Gastroesophageal sphincter (tissue), 4 donors: ENCODE measurements around the gene ZNF687. TPM values are rescaled to one million over a fixed set of nuclear protein-coding genes. Genes with fewer than 3 reads are reported as not detected.

ENCODE experiments used
- ATAC-seq: fragments of 150-250 bp; one replicate; pipeline ENCODE4 v1.9.1; 2016; ENCODE audit warnings: mild to moderate bottlenecking, moderate library complexity
- H3K27ac ChIP-seq, 4 donors: fragments of 200-600 bp; sonication (generic) in 3 of 4; 1 replicate in 3 of 4; 2 replicates in 1 of 4; pipeline ENCODE4 v1.5.1; 2016 to 2019
- H3K27me3 ChIP-seq: fragments of 200-600 bp; sonication (generic); one replicate; pipeline ENCODE4 v1.5.1; 2019
- H3K36me3 ChIP-seq, 2 donors: fragments of 200-600 bp; sonication (generic); one replicate each; pipeline ENCODE4 v1.5.1; 2019; ENCODE audit warnings: control low read depth in 1 of 2
- H3K4me1 ChIP-seq, 3 donors: fragments of 200-600 bp; sonication (generic); 1 replicate in 2 of 3; 2 replicates in 1 of 3; pipeline ENCODE4 v1.5.1; 2016 to 2019; ENCODE audit warnings: control low read depth in 2 of 3
- H3K4me3 ChIP-seq, 2 donors: fragments of 200-600 bp; sonication (generic); one replicate each; pipeline ENCODE4 v1.5.1; 2019; ENCODE audit warnings: mild to moderate bottlenecking in 1 of 2, moderate library complexity in 1 of 2
- H3K9me3 ChIP-seq, 3 donors: fragments of 200-600 bp; sonication (generic); one replicate each; pipeline ENCODE4 v1.5.1; 2017 to 2019; ENCODE audit warnings: control low read depth in 2 of 3
- EP300 ChIP-seq: sonication (generic); formaldehyde crosslinking; IDR thresholded peaks from one replicate; pipeline ENCODE4 v1.6.1; 2017; ENCODE audit warnings: antibody characterized with exemption, mild to moderate bottlenecking
- POLR2A ChIP-seq, 2 donors: fragments of 450-650 bp; IDR thresholded peaks; one replicate each; pipeline ENCODE4 v1.6.1; 2017; ENCODE audit warnings: antibody characterized with exemption in 2 of 2, mild to moderate bottlenecking in 2 of 2, moderate library complexity in 1 of 2
- POLR2AphosphoS5 ChIP-seq: sonication (generic); formaldehyde crosslinking; IDR thresholded peaks from one replicate; pipeline ENCODE4 v1.6.1; 2017; ENCODE audit warnings: antibody characterized with exemption
- WGBS, 2 donors: methylation state at CpG; one replicate each; pipeline ENCODE4 v1.1.5; 2018; ENCODE audit warnings: low coverage in 1 of 2; 5-methylcytosine and 5-hydroxymethylcytosine counted together
- total RNA-seq, 4 donors: library from RNA; depleted of rRNA; stranded (reverse); fragments of >200 nt; gene quantifications; one replicate each; pipeline ENCODE4 v1.1.0, GENCODE V29; 2016
- TF ChIP-seq, protein P1 (sequence below), 4 experiments: fragments of 200-600 bp in 2 of 4; fragments of 450-650 bp in 2 of 4; sonication (generic) in 1 of 4; IDR thresholded peaks; one replicate each; pipeline ENCODE4 v1.5.1; 2017 to 2019; ENCODE audit warnings: antibody characterized with exemption in 4 of 4, mild to moderate bottlenecking in 2 of 4, moderate library complexity in 2 of 4

The ZNF687 gene
- total RNA-seq, 4 donors from 2014 or later = 18.4 to 27.6 (median 24.4) TPM

DNA sequence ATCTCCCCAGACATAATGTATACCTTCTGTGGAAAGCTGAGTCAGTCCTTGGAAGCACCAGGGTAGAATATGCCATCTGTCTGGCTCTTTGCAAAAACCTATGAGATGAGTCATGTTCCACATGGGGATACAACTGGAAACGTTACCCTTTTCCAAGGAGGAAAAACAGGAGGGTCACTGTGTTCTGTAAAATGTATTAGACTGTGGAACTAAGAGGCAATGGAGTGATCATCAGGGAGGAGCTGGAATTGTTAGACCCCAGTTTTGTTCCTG, 43.7 kb upstream of the ZNF687 start:
- TF ChIP-seq POLR2A (IDR thresholded peaks at IDR 0.05) (no peak), POLR2AphosphoS5 (no peak), EP300 (no peak)
- TF ChIP-seq, protein P1, sequence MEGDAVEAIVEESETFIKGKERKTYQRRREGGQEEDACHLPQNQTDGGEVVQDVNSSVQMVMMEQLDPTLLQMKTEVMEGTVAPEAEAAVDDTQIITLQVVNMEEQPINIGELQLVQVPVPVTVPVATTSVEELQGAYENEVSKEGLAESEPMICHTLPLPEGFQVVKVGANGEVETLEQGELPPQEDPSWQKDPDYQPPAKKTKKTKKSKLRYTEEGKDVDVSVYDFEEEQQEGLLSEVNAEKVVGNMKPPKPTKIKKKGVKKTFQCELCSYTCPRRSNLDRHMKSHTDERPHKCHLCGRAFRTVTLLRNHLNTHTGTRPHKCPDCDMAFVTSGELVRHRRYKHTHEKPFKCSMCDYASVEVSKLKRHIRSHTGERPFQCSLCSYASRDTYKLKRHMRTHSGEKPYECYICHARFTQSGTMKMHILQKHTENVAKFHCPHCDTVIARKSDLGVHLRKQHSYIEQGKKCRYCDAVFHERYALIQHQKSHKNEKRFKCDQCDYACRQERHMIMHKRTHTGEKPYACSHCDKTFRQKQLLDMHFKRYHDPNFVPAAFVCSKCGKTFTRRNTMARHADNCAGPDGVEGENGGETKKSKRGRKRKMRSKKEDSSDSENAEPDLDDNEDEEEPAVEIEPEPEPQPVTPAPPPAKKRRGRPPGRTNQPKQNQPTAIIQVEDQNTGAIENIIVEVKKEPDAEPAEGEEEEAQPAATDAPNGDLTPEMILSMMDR (IDR thresholded peaks at IDR 0.05) = no peak
- Histone ChIP-seq H3K9me3 (no peaks in the 10 kb centered on the region), H3K36me3 (peaks cover 2 to 100% of the 10 kb centered on the region in 2 donors), H3K27ac (no peak overlapping the region), H3K4me1 (peaks cover 0 to 14% (median 4%) of the 10 kb centered on the region in 3 donors), H3K27me3 (no peaks in the 10 kb centered on the region), H3K4me3 (no peak overlapping the region)
- WGBS, 2 donors = 0 to 25% methylated on average over 1 of the region's 1 CpG
- no peak for ATAC-seq

DNA sequence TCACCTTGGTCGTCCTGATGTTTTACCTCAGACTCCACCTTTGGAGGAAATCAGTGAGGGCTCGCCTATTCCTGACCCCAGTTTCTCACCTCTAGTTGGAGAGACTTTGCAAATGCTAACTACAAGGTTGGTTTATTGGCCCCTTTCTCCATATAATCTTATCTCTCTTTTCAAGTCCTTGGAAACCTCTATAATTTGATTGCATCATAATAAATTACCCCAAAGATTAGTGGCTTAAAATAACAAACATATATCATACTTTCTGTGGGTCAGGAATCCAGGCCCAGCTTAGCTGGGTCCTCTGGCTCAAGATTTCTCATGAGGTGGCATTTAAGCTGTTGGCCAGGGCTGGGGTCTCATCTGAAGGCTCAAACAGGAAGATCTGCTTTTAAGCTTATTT, 39.7 kb upstream of the ZNF687 start:
- TF ChIP-seq POLR2AphosphoS5 = no peak
- TF ChIP-seq, protein P1 (IDR thresholded peaks at IDR 0.05) = no peak
- TF ChIP-seq EP300 = no peak
- TF ChIP-seq POLR2A (IDR thresholded peaks at IDR 0.05) = no peak

DNA sequence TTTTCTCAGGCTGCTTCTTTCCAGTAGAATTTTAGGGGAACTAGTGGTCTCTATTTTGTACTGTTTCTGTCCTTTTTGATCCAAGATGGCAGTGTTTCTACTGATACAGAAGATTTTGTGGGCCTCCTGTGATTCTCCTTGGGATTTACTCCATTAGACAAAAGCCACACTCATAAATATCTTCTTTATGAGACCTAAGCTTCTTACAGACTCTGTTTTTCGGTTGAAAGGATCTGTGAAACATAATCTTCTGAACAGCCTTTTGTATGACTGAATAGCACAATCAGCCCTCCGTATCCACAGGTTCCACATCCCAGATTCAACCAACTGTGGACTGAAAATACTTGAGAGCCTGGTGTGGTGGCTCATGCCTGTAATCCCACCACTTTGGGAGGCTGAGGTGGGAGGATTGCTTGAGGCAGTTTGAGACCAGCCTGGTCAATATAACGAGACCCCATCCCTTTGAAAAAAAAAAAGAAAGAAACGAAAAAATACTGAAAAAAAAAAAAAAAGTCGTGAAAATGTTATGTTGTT, 38.3 kb upstream of the ZNF687 start:
- no peak for TF ChIP-seq POLR2A (IDR thresholded peaks at IDR 0.05)
- no peak for TF ChIP-seq POLR2AphosphoS5
- TF ChIP-seq EP300 = no peak
- TF ChIP-seq, protein P1 (IDR thresholded peaks at IDR 0.05) = no peak
- Histone ChIP-seq H3K9me3 (no peaks in the 10 kb centered on the region), H3K36me3 (peaks cover 2 to 100% of the 10 kb centered on the region in 2 donors), H3K27me3 (no peaks in the 10 kb centered on the region), H3K4me3 (no peak overlapping the region), H3K27ac (peak overlapping the region in 1 of 4 donors; percentile 24), H3K4me1 (peaks cover 0 to 11% (median 4%) of the 10 kb centered on the region in 3 donors)
- ATAC-seq = no peak
- 74 to 95% methylated on average over 3 to 5 of the region's 5 CpGs for WGBS, 2 donors

More for the DNA sequence above, 39.7 kb upstream of the ZNF687 start:
- WGBS, 2 donors = 75 to 83% methylated on average over 2 of the region's 2 CpGs
- H3K4me1 ChIP-seq = peaks cover 0 to 14% (median 4%) of the 10 kb centered on the region in 3 donors
- no peaks in the 10 kb centered on the region for H3K9me3 ChIP-seq
- no peak overlapping the region for H3K4me3 ChIP-seq
- H3K36me3 ChIP-seq = peaks cover 2 to 100% of the 10 kb centered on the region in 2 donors
- no peaks in the 10 kb centered on the region for H3K27me3 ChIP-seq
- peak overlapping the region in 2 of 4 donors; percentile 24 to 51 for H3K27ac ChIP-seq
- ATAC-seq = no peak

DNA sequence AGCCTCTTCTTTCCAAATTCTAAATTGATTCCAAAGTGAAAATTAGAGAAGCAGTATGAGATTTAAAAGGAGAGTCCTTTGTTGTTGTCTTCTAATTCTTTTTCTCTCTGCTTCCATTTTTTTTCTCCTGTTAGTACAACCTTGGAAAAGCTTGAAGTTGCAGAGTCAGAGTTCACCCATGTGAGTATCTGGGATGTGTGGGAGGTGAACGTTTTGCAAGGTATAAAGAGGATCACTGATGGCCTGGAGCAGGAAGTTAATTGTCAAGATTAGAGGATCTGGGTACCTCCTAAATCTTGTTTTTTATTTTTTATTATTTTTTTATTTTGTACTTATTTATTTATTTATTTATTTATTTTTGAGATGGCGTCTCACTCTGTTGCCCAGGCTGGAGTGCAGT, 35.3 kb upstream of the ZNF687 start:
- WGBS, 2 donors = 71 to 77% methylated on average over 2 of the region's 2 CpGs
- peaks cover 0 to 80% of the 10 kb centered on the region in 2 donors for H3K36me3 ChIP-seq
- H3K4me3 ChIP-seq = no peak overlapping the region
- H3K9me3 ChIP-seq = no peaks in the 10 kb centered on the region
- peaks cover 0 to 4% (median 4%) of the 10 kb centered on the region in 3 donors for H3K4me1 ChIP-seq
- no peak overlapping the region for H3K27ac ChIP-seq
- no peak for ATAC-seq
- no peaks in the 10 kb centered on the region for H3K27me3 ChIP-seq
- TF ChIP-seq POLR2AphosphoS5 = no peak
- TF ChIP-seq, protein P1 (IDR thresholded peaks at IDR 0.05) = no peak
- TF ChIP-seq EP300 = no peak
- no peak for TF ChIP-seq POLR2A (IDR thresholded peaks at IDR 0.05)

DNA sequence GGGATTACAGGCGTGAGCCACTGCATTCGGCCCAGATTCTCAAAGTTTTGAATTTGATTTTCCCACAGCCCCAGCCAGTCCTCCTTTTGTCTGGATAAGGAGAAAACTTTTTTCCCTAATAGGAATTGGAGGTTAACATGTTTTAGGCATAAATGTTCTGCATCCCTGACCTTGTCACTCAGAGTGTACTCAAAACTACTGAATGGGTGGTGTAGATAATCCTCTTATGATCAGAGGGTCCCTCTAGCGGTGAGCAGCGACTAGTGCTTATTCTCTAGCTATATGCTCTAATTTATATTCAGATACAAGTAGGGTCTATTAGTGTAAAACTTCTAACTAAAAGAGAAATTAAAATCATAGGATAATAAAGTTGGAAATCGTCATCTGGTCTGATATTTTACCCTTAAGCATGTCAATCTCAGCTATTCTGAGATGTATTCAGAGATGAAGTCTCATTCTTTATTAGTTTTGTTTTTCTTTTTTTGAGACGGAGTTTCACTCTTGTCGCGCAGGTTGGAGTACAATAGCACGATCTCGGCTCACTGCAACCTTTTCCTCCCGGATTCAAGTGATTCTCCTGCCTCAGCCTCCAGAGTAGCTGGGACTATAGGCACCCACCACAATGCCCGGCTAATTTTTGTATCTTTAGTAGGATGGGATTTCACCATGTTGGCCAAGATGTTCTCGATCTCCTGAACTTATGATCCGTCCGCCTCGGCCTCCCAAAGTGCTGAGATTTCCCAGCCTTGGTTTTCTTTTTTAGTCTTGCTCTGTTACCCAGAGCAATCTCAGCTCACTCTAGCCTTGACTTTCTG, 30.2 kb upstream of the ZNF687 start:
- peaks cover 0 to 29% of the 10 kb centered on the region in 2 donors for H3K36me3 ChIP-seq
- H3K27ac ChIP-seq = no peak overlapping the region
- WGBS, 2 donors = 51 to 68% methylated on average over 9 to 16 of the region's 16 CpGs
- H3K9me3 ChIP-seq = no peaks in the 10 kb centered on the region
- no peaks in the 10 kb centered on the region for H3K27me3 ChIP-seq
- TF ChIP-seq POLR2AphosphoS5 = no peak
- TF ChIP-seq POLR2A (IDR thresholded peaks at IDR 0.05) = no peak
- TF ChIP-seq EP300 = no peak
- TF ChIP-seq, protein P1 (IDR thresholded peaks at IDR 0.05) = peak; percentile 80 to 92 (median 83)
- H3K4me1 ChIP-seq = peaks cover 3 to 24% (median 8%) of the 10 kb centered on the region in 3 donors
- no peak for ATAC-seq
- no peak overlapping the region for H3K4me3 ChIP-seq
